Esophagus squamous epithelium (tissue), 5 donors: Measurements from ENCODE around the gene PET117. TPM values are rescaled to one million over a fixed set of nuclear protein-coding genes. Genes with fewer than 3 reads are reported as not detected.
"Not testable (repeated sequence)": the region's sequence is repeated elsewhere in the genome, so short reads cannot be mapped to it uniquely, and the experiment has no call there.

Experiments
- DNase-seq: peaks from one replicate; lab custom pipeline; 2025; lab: John Stamatoyannopoulos, UW
- H3K27ac ChIP-seq, 4 donors: fragments of 200-600 bp; sonication (generic); one replicate each; pipeline ENCODE4 v1.5.1; 2016 to 2019; ENCODE audit warnings: mild to moderate bottlenecking in 1 of 4
- H3K27me3 ChIP-seq, 4 donors: fragments of 200-600 bp; sonication (generic); 1 replicate in 3 of 4; 2 replicates in 1 of 4; pipeline versions ENCODE4 v1.5.1 to v1.6.0; 2017 to 2021; ENCODE audit warnings: antibody characterized with exemption in 1 of 4
- H3K36me3 ChIP-seq, 3 donors: fragments of 200-600 bp; sonication (generic); one replicate each; pipeline ENCODE4 v1.5.1; 2016 to 2019
- H3K4me1 ChIP-seq, 3 donors: fragments of 200-600 bp; sonication (generic); one replicate each; pipeline ENCODE4 v1.5.1; 2017 to 2019
- H3K4me3 ChIP-seq, 4 donors: fragments of 200-600 bp; sonication (generic); 1 replicate in 3 of 4; 2 replicates in 1 of 4; pipeline ENCODE4 v1.5.1; 2016 to 2019; ENCODE audit warnings: mild to moderate bottlenecking in 2 of 4, moderate library complexity in 1 of 4
- H3K9me3 ChIP-seq, 3 donors: fragments of 200-600 bp; sonication (generic); one replicate each; pipeline ENCODE4 v1.5.1; 2016 to 2019
- POLR2A ChIP-seq, 4 donors: fragments of 450-650 bp; IDR thresholded peaks; one replicate each; pipeline ENCODE4 v1.6.1; 2017; ENCODE audit warnings: antibody characterized with exemption in 4 of 4, mild to moderate bottlenecking in 4 of 4, moderate library complexity in 3 of 4
- WGBS, 2 donors: methylation state at CpG; one replicate each; pipeline ENCODE4 v1.1.5; 2018; 5-methylcytosine and 5-hydroxymethylcytosine counted together
- intact Hi-C: fragments of 100-400 bp; cut with DNase I; formaldehyde crosslinking; loops from one replicate; pipeline ENCODE4 v1.15.0; 2022
- total RNA-seq, 4 donors: library from RNA; depleted of rRNA; stranded (reverse); fragments of >200 nt; gene quantifications; one replicate each; pipeline ENCODE4 v1.1.0, GENCODE V29; 2016
- TF ChIP-seq, protein P1 (sequence below), 6 experiments: fragments of 450-650 bp in 4 of 6; fragments of 200-600 bp in 2 of 6; sonication (generic) in 2 of 6; IDR thresholded peaks; one replicate each; pipeline ENCODE4 v1.5.1; 2016 to 2019; ENCODE audit warnings: antibody characterized with exemption in 6 of 6, mild to moderate bottlenecking in 4 of 6, moderate library complexity in 4 of 6
- donor health status: DM: yes; HTN: yes; CAD: no.

PET117 gene
- total RNA-seq, 4 donors from 2014 or later, result 2.8 to 17.0 (median 7.7) TPM

DNA sequence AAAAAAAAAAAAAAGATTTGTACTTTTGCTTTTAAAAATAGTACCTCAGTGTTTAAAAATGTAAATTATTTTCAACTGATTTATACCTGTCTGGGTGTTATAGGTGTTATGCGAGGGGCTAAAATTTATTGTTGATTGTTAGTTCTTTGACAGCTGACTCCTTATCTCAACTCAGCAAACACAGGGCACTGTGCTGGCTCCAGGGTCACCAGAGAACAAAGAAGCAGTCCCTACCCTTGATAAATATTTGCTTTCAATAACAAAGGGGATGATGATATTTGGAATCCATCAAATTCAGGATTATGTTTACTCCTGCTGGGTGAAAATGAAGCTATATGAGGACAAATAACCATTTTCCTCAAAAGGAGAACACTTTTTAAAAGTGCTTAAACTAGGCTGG lies 34.2 kb upstream of the PET117 start:
- H3K27ac ChIP-seq, result no peak overlapping the region
- no peak for TF ChIP-seq POLR2A (IDR thresholded peaks at IDR 0.05)
- TF ChIP-seq, protein P1, sequence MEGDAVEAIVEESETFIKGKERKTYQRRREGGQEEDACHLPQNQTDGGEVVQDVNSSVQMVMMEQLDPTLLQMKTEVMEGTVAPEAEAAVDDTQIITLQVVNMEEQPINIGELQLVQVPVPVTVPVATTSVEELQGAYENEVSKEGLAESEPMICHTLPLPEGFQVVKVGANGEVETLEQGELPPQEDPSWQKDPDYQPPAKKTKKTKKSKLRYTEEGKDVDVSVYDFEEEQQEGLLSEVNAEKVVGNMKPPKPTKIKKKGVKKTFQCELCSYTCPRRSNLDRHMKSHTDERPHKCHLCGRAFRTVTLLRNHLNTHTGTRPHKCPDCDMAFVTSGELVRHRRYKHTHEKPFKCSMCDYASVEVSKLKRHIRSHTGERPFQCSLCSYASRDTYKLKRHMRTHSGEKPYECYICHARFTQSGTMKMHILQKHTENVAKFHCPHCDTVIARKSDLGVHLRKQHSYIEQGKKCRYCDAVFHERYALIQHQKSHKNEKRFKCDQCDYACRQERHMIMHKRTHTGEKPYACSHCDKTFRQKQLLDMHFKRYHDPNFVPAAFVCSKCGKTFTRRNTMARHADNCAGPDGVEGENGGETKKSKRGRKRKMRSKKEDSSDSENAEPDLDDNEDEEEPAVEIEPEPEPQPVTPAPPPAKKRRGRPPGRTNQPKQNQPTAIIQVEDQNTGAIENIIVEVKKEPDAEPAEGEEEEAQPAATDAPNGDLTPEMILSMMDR (IDR thresholded peaks at IDR 0.05), result no peak
- intact Hi-C loops, result no loop called here
- H3K27me3 ChIP-seq, result peaks cover 0 to 14% (median 0%) of the 10 kb centered on the region in 4 donors
- WGBS, 2 donors, result 53 to 63% methylated on average over 1 of the region's 1 CpG
- H3K9me3 ChIP-seq, result no peaks in the 10 kb centered on the region
- DNase-seq, result no peak
- H3K36me3 ChIP-seq, result no peaks in the 10 kb centered on the region
- H3K4me3 ChIP-seq, result no peak overlapping the region
- H3K4me1 ChIP-seq, result no peaks in the 10 kb centered on the region

DNA sequence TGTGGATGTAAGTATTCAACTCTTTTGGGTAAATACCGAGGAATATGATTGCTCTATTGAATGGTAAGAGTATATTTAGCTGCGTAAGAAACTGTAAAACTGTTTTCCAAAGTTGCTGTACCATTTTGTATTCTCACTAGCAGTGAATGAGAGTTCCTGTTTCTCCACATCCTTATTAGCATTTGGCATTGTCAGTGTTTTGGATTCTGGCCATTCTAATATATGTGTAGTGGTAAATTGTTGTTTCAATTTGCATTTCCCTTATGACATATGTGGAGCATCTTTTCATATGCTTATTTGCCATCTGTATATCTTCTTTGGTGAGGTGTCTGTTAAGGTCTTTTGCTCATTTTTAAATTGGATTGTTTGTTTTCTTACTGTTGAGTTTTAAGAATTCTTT lies 29.3 kb upstream of the PET117 start:
- Histone ChIP-seq H3K9me3 (no peaks in the 10 kb centered on the region), H3K36me3 (no peaks in the 10 kb centered on the region), H3K27ac (no peak overlapping the region), H3K4me1 (no peaks in the 10 kb centered on the region), H3K27me3 (no peaks in the 10 kb centered on the region), H3K4me3 (no peak overlapping the region)
- WGBS, 2 donors, result 69 to 77% methylated on average over 2 of the region's 2 CpGs
- intact Hi-C loops, result no loop called here
- DNase-seq, result no peak
- TF ChIP-seq POLR2A (IDR thresholded peaks at IDR 0.05), result no peak
- TF ChIP-seq, protein P1 (IDR thresholded peaks at IDR 0.05), result no peak

DNA sequence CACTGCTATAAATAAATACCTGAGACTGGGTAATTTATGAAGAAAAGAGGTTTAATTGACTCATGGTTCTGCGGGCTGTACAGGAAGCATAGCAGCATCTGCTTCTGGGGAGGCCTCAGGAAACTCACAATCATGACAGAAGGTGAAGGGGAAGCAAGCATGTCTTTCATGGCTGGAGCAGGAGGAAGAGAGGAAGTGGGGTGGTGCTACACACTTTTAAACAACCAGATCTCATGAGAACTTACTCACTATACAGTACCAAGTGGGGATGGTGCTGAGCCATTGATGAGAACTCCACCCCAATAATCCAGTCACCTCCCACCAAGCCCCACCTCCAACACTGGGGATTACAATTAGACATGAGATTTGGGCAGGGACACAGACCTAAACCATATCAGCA lies 9.1 kb upstream of the PET117 start:
- H3K36me3 ChIP-seq, DNase-seq, H3K9me3 ChIP-seq, intact Hi-C loops, H3K4me1 ChIP-seq, H3K4me3 ChIP-seq, H3K27ac ChIP-seq, H3K27me3 ChIP-seq: not testable (repeated sequence)
- WGBS, 2 donors, result 50 to 65% methylated on average over 1 of the region's 1 CpG

DNA sequence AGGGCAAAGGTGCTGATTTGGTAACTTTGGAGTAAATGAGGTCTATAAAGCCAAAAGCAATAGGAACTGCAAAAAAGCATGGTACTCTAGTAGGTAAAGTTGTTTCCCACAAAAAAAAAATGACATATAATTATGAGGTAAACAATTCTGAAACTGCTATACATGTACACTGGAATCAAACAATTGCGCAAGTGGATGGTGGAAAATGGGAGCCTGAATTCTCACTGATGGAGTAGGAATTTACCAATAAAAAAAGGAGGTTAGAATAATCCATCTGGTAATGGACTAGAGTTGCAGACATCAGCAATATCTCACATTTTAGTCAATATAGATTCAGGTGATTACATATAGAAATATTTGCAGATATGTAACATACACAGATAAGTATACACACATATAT lies 5.0 kb upstream of the PET117 start:
- no peak for TF ChIP-seq POLR2A (IDR thresholded peaks at IDR 0.05)
- TF ChIP-seq, protein P1 (IDR thresholded peaks at IDR 0.05), result no peak

DNA sequence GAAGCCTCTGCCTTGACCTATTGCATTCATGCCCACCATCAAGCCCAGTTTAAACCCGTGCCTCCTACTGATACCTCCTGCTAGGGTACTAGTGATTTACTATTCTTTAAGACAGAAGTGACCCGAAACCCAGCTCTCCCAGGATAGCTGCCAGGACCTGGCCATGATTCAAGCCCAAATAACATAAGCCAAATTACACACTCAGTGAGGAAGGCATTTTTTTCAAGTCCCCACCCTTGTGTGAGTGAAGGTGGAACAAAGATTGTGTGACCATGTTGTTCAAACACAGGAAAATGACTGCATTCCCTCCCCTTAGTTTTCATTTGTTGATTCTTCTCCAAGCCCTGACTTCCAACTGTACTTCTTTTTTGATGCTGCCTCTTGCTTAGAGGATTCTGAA lies 3.7 kb upstream of the PET117 start:
- H3K36me3 ChIP-seq, result no peaks in the 10 kb centered on the region
- no peak overlapping the region for H3K4me3 ChIP-seq
- no peak for DNase-seq
- H3K9me3 ChIP-seq, result no peaks in the 10 kb centered on the region
- TF ChIP-seq, protein P1 (IDR thresholded peaks at IDR 0.05), result no peak
- TF ChIP-seq POLR2A (IDR thresholded peaks at IDR 0.05), result no peak
- H3K27me3 ChIP-seq, result no peaks in the 10 kb centered on the region
- 17 to 56% methylated on average over 2 of the region's 2 CpGs for WGBS, 2 donors
- intact Hi-C loops, result no loop called here
- peaks cover 4 to 25% (median 8%) of the 10 kb centered on the region in 3 donors for H3K4me1 ChIP-seq
- peak overlapping the region in 2 of 4 donors; percentile 36 to 50 for H3K27ac ChIP-seq

More for the DNA sequence above, 5.0 kb upstream of the PET117 start:
- intact Hi-C loops, result no loop called here
- Histone ChIP-seq H3K27me3 (no peaks in the 10 kb centered on the region), H3K36me3 (no peaks in the 10 kb centered on the region), H3K9me3 (no peaks in the 10 kb centered on the region), H3K27ac (no peak overlapping the region), H3K4me3 (no peak overlapping the region), H3K4me1 (peaks cover 0 to 18% (median 0%) of the 10 kb centered on the region in 3 donors)
- WGBS, 2 donors, result 89 to 95% methylated on average over 1 of the region's 1 CpG
- no peak for DNase-seq

DNA sequence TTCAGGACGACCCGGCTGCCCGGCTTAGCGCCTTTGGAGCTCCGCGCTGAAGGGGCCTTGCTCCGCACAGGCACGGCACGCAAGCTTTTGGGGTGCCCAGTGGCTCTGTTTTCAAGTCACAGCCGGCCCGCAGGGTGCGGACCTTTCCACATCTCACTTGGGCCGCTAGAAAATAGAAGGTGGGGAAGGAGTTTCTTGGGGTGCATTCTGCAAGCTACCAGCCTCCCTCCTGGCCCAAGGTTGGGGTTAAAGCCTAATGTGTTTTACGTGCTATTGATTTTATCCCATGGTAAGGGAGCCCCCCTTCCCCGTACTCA lies 561 bp downstream of the PET117 start:
- Histone ChIP-seq H3K27ac (peak overlapping the region; percentile 88 to 95 (median 94)), H3K27me3 (no peaks in the 10 kb centered on the region), H3K9me3 (no peaks in the 10 kb centered on the region), H3K4me1 (peaks cover 12 to 52% (median 13%) of the 10 kb centered on the region in 3 donors), H3K4me3 (peak overlapping the region; percentile 83 to 94 (median 88)), H3K36me3 (peaks cover 0 to 12% (median 7%) of the 10 kb centered on the region in 3 donors)
- DNase-seq, result no peak
- intact Hi-C loops, result no loop called here
- WGBS, 2 donors, result 0% methylated on average over 2 to 3 of the region's 15 CpGs
- no peak for TF ChIP-seq POLR2A (IDR thresholded peaks at IDR 0.05)
- TF ChIP-seq, protein P1 (IDR thresholded peaks at IDR 0.05), result no peak
